ENCODE results near the gene CCNL1.
"Not testable (repeated sequence)": the region's sequence is repeated elsewhere in the genome, so short reads cannot be mapped to it uniquely, and the experiment has no call there.

Gene CCNL1

DNA sequence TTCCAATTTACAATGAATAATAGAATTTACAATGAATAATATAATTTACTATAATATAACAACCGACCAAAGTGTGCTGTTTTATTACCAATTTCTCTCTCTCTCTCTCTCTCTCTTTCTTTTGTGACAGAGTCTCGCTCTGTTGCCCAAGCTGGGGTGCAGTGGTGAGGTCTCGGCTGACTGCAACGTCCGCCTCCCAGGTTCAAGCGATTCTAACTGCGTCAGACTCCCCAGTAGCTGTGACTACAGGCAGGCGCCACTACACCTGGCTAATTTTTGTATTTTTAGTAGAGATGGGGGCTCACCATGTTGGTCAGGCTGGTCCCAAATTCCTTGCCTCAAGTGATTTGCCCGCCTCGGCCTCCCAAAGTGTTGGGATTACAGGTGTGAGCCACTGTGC lies 17.0 kb upstream of the CCNL1 start:
- H3K79me2 ChIP-seq: peaks cover 7% of the 10 kb centered on the region
- no peak overlapping the region for H3K9ac ChIP-seq
- no peak overlapping the region for H3K4me3 ChIP-seq (ENCODE audit: low read depth, low read length)
- H3K4me2 ChIP-seq (ENCODE audit: low read length): no peak overlapping the region
- H3K4me1 ChIP-seq: peaks cover 4% of the 10 kb centered on the region
- H3K27ac ChIP-seq: no peak overlapping the region
- H3K36me3 ChIP-seq (ENCODE audit: control insufficient read depth, insufficient read depth, low read length): no peaks in the 10 kb centered on the region
- TF ChIP-seq, protein P1, sequence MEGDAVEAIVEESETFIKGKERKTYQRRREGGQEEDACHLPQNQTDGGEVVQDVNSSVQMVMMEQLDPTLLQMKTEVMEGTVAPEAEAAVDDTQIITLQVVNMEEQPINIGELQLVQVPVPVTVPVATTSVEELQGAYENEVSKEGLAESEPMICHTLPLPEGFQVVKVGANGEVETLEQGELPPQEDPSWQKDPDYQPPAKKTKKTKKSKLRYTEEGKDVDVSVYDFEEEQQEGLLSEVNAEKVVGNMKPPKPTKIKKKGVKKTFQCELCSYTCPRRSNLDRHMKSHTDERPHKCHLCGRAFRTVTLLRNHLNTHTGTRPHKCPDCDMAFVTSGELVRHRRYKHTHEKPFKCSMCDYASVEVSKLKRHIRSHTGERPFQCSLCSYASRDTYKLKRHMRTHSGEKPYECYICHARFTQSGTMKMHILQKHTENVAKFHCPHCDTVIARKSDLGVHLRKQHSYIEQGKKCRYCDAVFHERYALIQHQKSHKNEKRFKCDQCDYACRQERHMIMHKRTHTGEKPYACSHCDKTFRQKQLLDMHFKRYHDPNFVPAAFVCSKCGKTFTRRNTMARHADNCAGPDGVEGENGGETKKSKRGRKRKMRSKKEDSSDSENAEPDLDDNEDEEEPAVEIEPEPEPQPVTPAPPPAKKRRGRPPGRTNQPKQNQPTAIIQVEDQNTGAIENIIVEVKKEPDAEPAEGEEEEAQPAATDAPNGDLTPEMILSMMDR (IDR thresholded peaks at IDR 0.05): no peak
- H3K27me3 ChIP-seq (ENCODE audit: control insufficient read depth, insufficient read depth, low read length): no peaks in the 10 kb centered on the region
- no peaks in the 10 kb centered on the region for H3K9me3 ChIP-seq (ENCODE audit: control insufficient read depth, low read length)
- no peak overlapping the region for H2AFZ ChIP-seq

GRCh38 chr3:157175691-157176507 lies 16.0 kb upstream of the CCNL1 start:
- Histone ChIP-seq H3K79me2 (peaks cover 7% of the 10 kb centered on the region), H3K9me3 (ENCODE audit: control insufficient read depth, low read length) (no peaks in the 10 kb centered on the region), H3K4me3 (ENCODE audit: low read depth, low read length) (peak overlapping the region; percentile 73), H3K36me3 (ENCODE audit: control insufficient read depth, insufficient read depth, low read length) (no peaks in the 10 kb centered on the region), H3K4me1 (peaks cover 4% of the 10 kb centered on the region), H2AFZ (peak overlapping the region; percentile 87), H3K9ac (peak overlapping the region; percentile 47), H3K27me3 (ENCODE audit: control insufficient read depth, insufficient read depth, low read length) (no peaks in the 10 kb centered on the region), H3K4me2 (ENCODE audit: low read length) (peak overlapping the region; percentile 62), H3K27ac (peak overlapping the region; percentile 98)
- TF ChIP-seq, protein P1 (IDR thresholded peaks at IDR 0.05): no peak

- peak overlapping the region; percentile 98 for H3K27ac ChIP-seq
- no peaks in the 10 kb centered on the region for H3K9me3 ChIP-seq (ENCODE audit: control insufficient read depth, low read length)
- peaks cover 4% of the 10 kb centered on the region for H3K79me2 ChIP-seq
- H3K4me1 ChIP-seq: peaks cover 4% of the 10 kb centered on the region
- H2AFZ ChIP-seq: peak overlapping the region; percentile 96
- H3K27me3 ChIP-seq (ENCODE audit: control insufficient read depth, insufficient read depth, low read length): no peaks in the 10 kb centered on the region
- TF ChIP-seq, protein P1 (IDR thresholded peaks at IDR 0.05): no peak
- peak overlapping the region; percentile 49 for H3K9ac ChIP-seq
- no peaks in the 10 kb centered on the region for H3K36me3 ChIP-seq (ENCODE audit: control insufficient read depth, insufficient read depth, low read length)
- H3K4me2 ChIP-seq (ENCODE audit: low read length): peak overlapping the region; percentile 79
- H3K4me3 ChIP-seq (ENCODE audit: low read depth, low read length): peak overlapping the region; percentile 73
Observed at GRCh38 chr3:157174649-157175498, 14.9 kb upstream of the CCNL1 start.

DNA sequence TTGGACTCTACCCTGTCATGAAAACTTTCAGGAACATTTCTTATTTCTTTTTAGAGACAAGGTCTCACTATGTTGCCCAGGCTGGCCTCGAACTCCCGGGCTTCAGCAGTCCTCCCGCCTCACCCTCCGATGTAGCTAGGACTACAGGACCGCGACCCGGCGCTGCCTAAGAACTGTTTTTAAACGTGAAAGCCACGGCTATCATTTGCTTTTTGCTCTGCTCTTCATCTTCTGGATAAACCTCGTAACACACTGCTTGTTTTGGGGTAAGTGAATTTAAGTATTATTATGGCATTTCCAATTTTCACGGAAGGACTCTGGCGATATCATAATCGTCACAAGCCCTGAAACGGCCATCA lies 14.3 kb upstream of the CCNL1 start:
- Histone ChIP-seq H3K4me1 (peaks cover 4% of the 10 kb centered on the region), H2AFZ (peak overlapping the region; percentile 96), H3K9ac (peak overlapping the region; percentile 49), H3K9me3 (ENCODE audit: control insufficient read depth, low read length) (no peaks in the 10 kb centered on the region), H3K27ac (peak overlapping the region; percentile 98), H3K4me3 (ENCODE audit: low read depth, low read length) (peak overlapping the region; percentile 73), H3K36me3 (ENCODE audit: control insufficient read depth, insufficient read depth, low read length) (no peaks in the 10 kb centered on the region), H3K4me2 (ENCODE audit: low read length) (peak overlapping the region; percentile 79), H3K27me3 (ENCODE audit: control insufficient read depth, insufficient read depth, low read length) (no peaks in the 10 kb centered on the region), H3K79me2 (peaks cover 4% of the 10 kb centered on the region)
- TF ChIP-seq, protein P1 (IDR thresholded peaks at IDR 0.05): no peak

DNA sequence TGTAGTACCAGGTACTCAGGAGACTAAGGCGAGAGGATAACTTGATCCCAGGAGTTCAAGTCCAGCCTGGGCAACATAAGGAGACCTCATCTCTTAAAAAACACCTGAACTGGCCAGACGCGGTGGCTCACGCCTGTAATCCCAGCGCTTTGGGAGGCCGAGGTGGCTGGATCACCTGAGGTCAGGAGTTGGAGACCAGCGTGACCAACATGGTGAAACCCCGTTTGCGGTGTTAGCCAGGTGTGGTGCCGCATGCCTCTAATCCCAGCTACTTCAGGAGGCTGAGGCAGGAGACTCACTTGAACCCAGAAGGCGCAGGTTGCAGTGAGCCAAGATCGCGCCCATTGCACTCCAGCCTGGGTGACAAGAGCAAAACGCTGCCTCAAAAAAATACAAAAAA lies 13.4 kb upstream of the CCNL1 start:
- H3K79me2 ChIP-seq; H3K9me3 ChIP-seq (ENCODE audit: control insufficient read depth, low read length); H2AFZ ChIP-seq; H3K27ac ChIP-seq; H3K4me2 ChIP-seq (ENCODE audit: low read length); H3K36me3 ChIP-seq (ENCODE audit: control insufficient read depth, insufficient read depth, low read length); H3K4me1 ChIP-seq; H3K27me3 ChIP-seq (ENCODE audit: control insufficient read depth, insufficient read depth, low read length); H3K9ac ChIP-seq; H3K4me3 ChIP-seq (ENCODE audit: low read depth, low read length): not testable (repeated sequence)

All from parathyroid adenoma (tissue), 2 donors.